OCI-LY7 (cell line): ENCODE results near the gene SHLD1. TPM values are rescaled to one million over a fixed set of nuclear protein-coding genes. Genes with fewer than 3 reads are reported as not detected.
"Not testable (repeated sequence)": the region's sequence is repeated elsewhere in the genome, so short reads cannot be mapped to it uniquely, and the experiment has no call there.

Experiments
- BruUV-seq: library from RNA; stranded (reverse); fragments of 400-500 nt; replicated peaks from 2 replicates; lab custom pipeline; 2021; lab: Mats Ljungman, UMichigan
- CTCF ChIA-PET: fragments of 300-600 bp; sonication (Branson Sonifier 250); formaldehyde crosslinking; loops from one replicate; lab custom pipeline; 2022; ENCODE audit warnings: antibody characterized with exemption; ENCODE audit not compliant: unreplicated experiment; lab: Charles Lee
- POLR2A ChIA-PET: fragments of 300-600 bp; sonication (Branson Sonifier 250); formaldehyde crosslinking; loops from one replicate; lab custom pipeline; 2022; ENCODE audit warnings: antibody characterized with exemption; lab: Charles Lee
- DNase-seq: peaks from one replicate; pipeline ENCODE4 v3.0.0-alpha.2; 2015; ENCODE audit warnings: low spot score
- H2AFZ ChIP-seq: fragments of 200-600 bp; sonication (generic), shearing (Covaris generic); 2 replicates; pipeline ENCODE4 v1.6.1; 2014; ENCODE audit warnings: mild to moderate bottlenecking, antibody characterized with exemption, low read length, moderate library complexity
- H3K27ac ChIP-seq: fragments of 200-600 bp; sonication (generic); 2 replicates; pipeline ENCODE4 v1.5.1; 2014; ENCODE audit warnings: mixed run types, low read depth, mild to moderate bottlenecking, moderate library complexity, low read length, inconsistent platforms; ENCODE audit not compliant: poor library complexity, severe bottlenecking
- H3K36me3 ChIP-seq: fragments of 200-600 bp; sonication (generic); 2 replicates; pipeline ENCODE4 v1.6.1; 2014; ENCODE audit warnings: mild to moderate bottlenecking, antibody characterized with exemption, low read length, moderate library complexity, mixed read lengths; ENCODE audit not compliant: insufficient read depth
- H3K4me1 ChIP-seq: fragments of 200-600 bp; sonication (generic); 2 replicates; pipeline ENCODE4 v1.5.1; 2014; ENCODE audit warnings: mild to moderate bottlenecking, low read length; ENCODE audit not compliant: insufficient read depth, poor library complexity, severe bottlenecking
- H3K4me2 ChIP-seq: fragments of 200-600 bp; sonication (generic); 2 replicates; pipeline ENCODE4 v1.6.1; 2014; ENCODE audit warnings: mild to moderate bottlenecking, low read length
- H3K4me3 ChIP-seq: fragments of 200-600 bp; sonication (generic); 2 replicates; pipeline ENCODE4 v1.5.1; 2014; ENCODE audit warnings: mild to moderate bottlenecking, low read depth, low read length; ENCODE audit not compliant: poor library complexity, severe bottlenecking
- H3K79me2 ChIP-seq: fragments of 200-600 bp; sonication (generic); 2 replicates; pipeline ENCODE4 v1.6.1; 2016; ENCODE audit warnings: low read depth, mild to moderate bottlenecking, low read length, moderate library complexity, mixed read lengths; ENCODE audit not compliant: insufficient read depth
- H3K9me2 ChIP-seq: fragments of 200-600 bp; sonication (generic); 2 replicates; pipeline ENCODE4 v1.6.1; 2016; ENCODE audit warnings: mild to moderate bottlenecking, low read length, mixed read lengths; ENCODE audit not compliant: insufficient read depth
- H3K9me3 ChIP-seq: fragments of 200-600 bp; sonication (generic); 2 replicates; pipeline ENCODE4 v1.6.1; 2014; ENCODE audit warnings: mild to moderate bottlenecking, mixed run types, low read length, mixed read lengths
- H4K20me1 ChIP-seq: fragments of 200-600 bp; sonication (generic); 2 replicates; pipeline ENCODE4 v1.6.1; 2014; ENCODE audit warnings: mild to moderate bottlenecking, antibody characterized with exemption, low read length, moderate library complexity, mixed read lengths; ENCODE audit not compliant: insufficient read depth
- CTCF ChIP-seq: fragments of 200-600 bp; sonication (generic); conservative IDR thresholded peaks from 2 replicates; pipeline ENCODE4 v1.5.1; 2014; ENCODE audit warnings: mild to moderate bottlenecking, antibody characterized with exemption, low read length, moderate library complexity, mixed read lengths
- EZH2phosphoT487 ChIP-seq: fragments of 200-600 bp; sonication (generic); IDR thresholded peaks from 2 replicates; pipeline ENCODE4 v1.6.1; 2018; ENCODE audit warnings: low read depth, borderline replicate concordance, mild to moderate bottlenecking, mixed run types, antibody characterized with exemption, low read length, moderate library complexity, mixed read lengths
- intact Hi-C: fragments of 100-400 bp; cut with micrococcal nuclease; formaldehyde crosslinking; loops from one replicate; pipeline ENCODE4 v1.10.0; 2022; ENCODE audit not compliant: unreplicated experiment
- total RNA-seq, 2 experiments: library from RNA; depleted of rRNA in 1 of 2; stranded (reverse); fragments of >200 nt in 1 of 2; shearing (Covaris generic) in 1 of 2; gene quantifications; 2 replicates each; pipeline ENCODE4 v1.2.3, GENCODE V29; 2014 to 2022

The SHLD1 gene
- total RNA-seq, 2 experiments from 2014 or later = 19.4 to 31.2 TPM

GRCh38 chr20:5797165-5797564 lies 47.0 kb downstream of the SHLD1 start:
- intact Hi-C loops = loop anchor here (5.0 kb wide), 1 partner anchor 155 kb away; the partner anchor contains the start of genes MCM8 and TRMT6
- peak overlapping the region; percentile 61 for H3K4me2 ChIP-seq
- H3K27ac ChIP-seq = peak overlapping the region; percentile 97
- peaks cover 10% of the 10 kb centered on the region; the same call in 1 of the 2 replicates for H3K9me3 ChIP-seq
- TF ChIP-seq EZH2phosphoT487 (no peak), CTCF (no peak)
- no peak for DNase-seq
- no peak overlapping the region for H2AFZ ChIP-seq
- H3K9me2 ChIP-seq = no peaks in the 10 kb centered on the region
- no peaks in the 10 kb centered on the region for H4K20me1 ChIP-seq
- POLR2A ChIA-PET = interaction anchor here (0.6 to 3.1 kb wide), 23 partner anchors 9 to 282 kb away, joined by 3 to 14 read pairs (median 4); partner anchors contain the start of gene MCM8
- H3K4me3 ChIP-seq = peak overlapping the region; percentile 14
- BruUV-seq = no TSS peak
- H3K79me2 ChIP-seq = peaks cover 34% of the 10 kb centered on the region; the same call in 1 of the 2 replicates
- peaks cover 95% of the 10 kb centered on the region for H3K4me1 ChIP-seq
- peaks cover 60% of the 10 kb centered on the region for H3K36me3 ChIP-seq
- CTCF ChIA-PET = no interaction called here

GRCh38 chr20:5797843-5798462 lies 47.8 kb downstream of the SHLD1 start:
- Histone ChIP-seq H3K4me3 (peak overlapping the region; percentile 14), H3K27ac (peak overlapping the region; percentile 97), H2AFZ (peak overlapping the region; percentile 1; the same call in 1 of the 2 replicates), H3K36me3 (peaks cover 60% of the 10 kb centered on the region), H3K9me2 (no peaks in the 10 kb centered on the region), H3K4me2 (peak overlapping the region; percentile 61), H3K79me2 (peaks cover 33% of the 10 kb centered on the region; the same call in 1 of the 2 replicates), H4K20me1 (no peaks in the 10 kb centered on the region), H3K4me1 (peaks cover 95% of the 10 kb centered on the region), H3K9me3 (peaks cover 10% of the 10 kb centered on the region; the same call in 1 of the 2 replicates)
- DNase-seq = peak; percentile 98
- intact Hi-C loops = loop anchor here (2.0 to 5.0 kb wide), 2 partner anchors 151 to 154 kb away; partner anchors contain the start of genes MCM8 and TRMT6
- POLR2A ChIA-PET = interaction anchor here (0.6 to 3.1 kb wide), 13 partner anchors 10 to 229 kb away, joined by 3 to 14 read pairs (median 6); partner anchors contain the start of gene MCM8
- TF ChIP-seq EZH2phosphoT487 (no peak), CTCF (no peak)
- BruUV-seq = no TSS peak
- CTCF ChIA-PET = no interaction called here

- H3K9me2 ChIP-seq, H2AFZ ChIP-seq, H4K20me1 ChIP-seq, CTCF ChIA-PET, H3K9me3 ChIP-seq, intact Hi-C loops: not testable (repeated sequence)
- BruUV-seq = TSS peak; percentile 78
- peaks cover 51% of the 10 kb centered on the region; the same call in 1 of the 2 replicates for H3K79me2 ChIP-seq
- POLR2A ChIA-PET = interaction anchor here (0.6 to 2.1 kb wide), 15 partner anchors 10 to 226 kb away, joined by 3 to 15 read pairs (median 3); no protein-coding TSS in a partner anchor
- peak overlapping the region; percentile 21 for H3K4me3 ChIP-seq
- H3K27ac ChIP-seq = peak overlapping the region; percentile 94
- peak; percentile 50 for DNase-seq
- peaks cover 93% of the 10 kb centered on the region for H3K4me1 ChIP-seq
- peaks cover 50% of the 10 kb centered on the region for H3K36me3 ChIP-seq
- H3K4me2 ChIP-seq = peak overlapping the region; percentile 72
Measured at GRCh38 chr20:5803754-5804303, 53.6 kb downstream of the SHLD1 start.
